Kidney tubule cell (primary cell): ENCODE results near the gene SPATA21.
"Not testable (repeated sequence)": the region's sequence is repeated elsewhere in the genome, so short reads cannot be mapped to it uniquely, and the experiment has no call there.

Experiments
- DNase-seq: peaks from one replicate; pipeline ENCODE4 v3.0.0-alpha.2; 2018; ENCODE audit warnings: low spot score

Gene SPATA21, protein sequence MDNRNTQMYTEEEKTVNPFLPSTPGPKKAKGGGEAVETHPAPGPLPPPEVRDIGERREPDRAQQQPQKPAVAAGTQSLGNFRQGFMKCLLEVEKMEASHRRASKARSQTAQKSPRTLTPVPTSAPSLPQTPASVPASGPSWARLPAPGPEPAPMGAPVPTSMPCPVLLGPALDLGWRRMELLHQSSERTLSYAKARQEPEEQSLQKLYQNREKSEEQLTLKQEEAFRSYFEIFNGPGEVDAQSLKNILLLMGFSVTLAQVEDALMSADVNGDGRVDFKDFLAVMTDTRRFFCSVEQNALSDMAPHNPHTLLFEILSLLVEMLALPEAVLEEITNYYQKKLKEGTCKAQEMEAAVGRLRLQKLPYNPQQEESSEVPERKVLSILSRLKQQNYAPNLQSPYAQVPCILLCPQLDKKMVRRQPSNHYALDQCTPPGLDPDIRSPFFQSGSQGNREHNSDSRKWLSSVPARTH

DNA sequence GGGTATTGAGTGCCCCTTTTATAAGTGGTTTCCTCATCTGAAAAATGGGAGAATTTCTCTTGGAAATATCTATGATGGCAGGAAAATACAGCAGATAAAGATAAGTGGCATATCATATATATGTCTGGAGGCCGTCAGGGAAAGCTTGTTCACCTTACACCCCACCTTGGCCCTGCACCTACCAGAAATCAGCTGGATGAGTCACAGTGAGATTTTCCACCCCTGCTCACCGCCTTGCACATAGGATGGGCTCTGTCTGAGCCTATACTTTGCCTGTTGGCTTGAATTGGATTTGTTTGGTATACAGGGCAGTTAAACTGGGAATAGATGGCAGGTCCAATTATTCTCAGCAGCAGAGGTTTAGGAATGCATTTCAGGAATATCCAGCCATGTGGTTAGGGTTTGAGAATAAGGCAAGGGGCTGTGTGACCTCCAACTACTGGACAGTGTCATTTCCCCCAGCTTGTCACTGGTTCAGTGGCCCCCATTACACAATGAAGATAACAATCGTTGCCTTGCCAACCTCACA is at the start of gene SPATA21:
TSS of gene SPATA21 (minus strand) at position 479 of the 529 bp plus-strand sequence. CDS start 6,053 bp downstream, outside the sequence.
- no peak for DNase-seq

- not testable (repeated sequence) for DNase-seq
These were observed 49.8 kb upstream of the SPATA21 start for GRCh38 chr1:16487011-16487410.

GRCh38 chr1:16486316-16486715 is 49.1 kb upstream of the SPATA21 start:
- DNase-seq = not testable (repeated sequence)

DNA sequence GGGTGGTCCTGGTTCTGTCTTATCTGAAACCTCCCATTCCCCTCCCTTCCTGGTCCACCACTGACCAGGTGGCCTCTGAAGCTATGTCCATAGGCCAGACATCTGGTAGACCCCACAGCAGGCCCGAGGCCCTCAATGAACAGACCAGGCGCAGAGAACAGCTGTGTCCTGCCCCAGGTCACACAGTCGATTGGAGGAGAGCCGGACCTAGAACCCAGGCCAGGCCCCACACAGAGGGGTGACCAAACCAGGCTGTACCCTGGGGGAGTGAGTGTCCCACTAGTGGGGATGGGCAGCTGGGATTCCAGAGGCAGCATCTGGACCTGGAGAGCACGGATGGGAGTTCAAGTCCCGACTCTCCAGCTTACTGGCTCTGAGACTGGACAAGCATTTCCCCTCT is 47.7 kb upstream of the SPATA21 start:
- DNase-seq = no peak

- DNase-seq = no peak
These were observed 47.2 kb upstream of the SPATA21 start for GRCh38 chr1:16484501-16484835.

- DNase-seq = not testable (repeated sequence)
These were observed 46.6 kb upstream of the SPATA21 start for GRCh38 chr1:16483639-16484500.

- not testable (repeated sequence) for DNase-seq
These were observed 45.9 kb upstream of the SPATA21 start for GRCh38 chr1:16483146-16483545.

DNA sequence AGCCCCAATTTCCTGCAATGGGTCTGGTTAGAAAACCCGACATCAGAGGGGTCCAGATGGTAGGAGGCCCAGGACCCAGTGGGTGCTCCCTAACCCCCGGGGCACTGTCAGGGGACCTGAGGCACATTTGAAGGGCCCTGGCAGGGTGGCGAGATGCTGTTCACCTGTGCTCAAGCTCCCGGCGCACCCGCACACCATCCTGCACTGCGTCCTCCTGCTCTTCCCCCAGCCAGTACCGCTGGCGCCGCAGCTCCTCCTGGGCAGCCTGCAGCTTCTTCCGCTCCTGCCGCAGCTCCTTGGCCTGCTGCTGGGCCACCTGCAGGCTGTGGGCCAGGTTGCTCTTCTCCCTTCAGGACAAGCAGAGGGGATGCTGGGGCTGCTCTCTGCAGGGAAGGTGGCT is 40.9 kb upstream of the SPATA21 start:
- no peak for DNase-seq

DNA sequence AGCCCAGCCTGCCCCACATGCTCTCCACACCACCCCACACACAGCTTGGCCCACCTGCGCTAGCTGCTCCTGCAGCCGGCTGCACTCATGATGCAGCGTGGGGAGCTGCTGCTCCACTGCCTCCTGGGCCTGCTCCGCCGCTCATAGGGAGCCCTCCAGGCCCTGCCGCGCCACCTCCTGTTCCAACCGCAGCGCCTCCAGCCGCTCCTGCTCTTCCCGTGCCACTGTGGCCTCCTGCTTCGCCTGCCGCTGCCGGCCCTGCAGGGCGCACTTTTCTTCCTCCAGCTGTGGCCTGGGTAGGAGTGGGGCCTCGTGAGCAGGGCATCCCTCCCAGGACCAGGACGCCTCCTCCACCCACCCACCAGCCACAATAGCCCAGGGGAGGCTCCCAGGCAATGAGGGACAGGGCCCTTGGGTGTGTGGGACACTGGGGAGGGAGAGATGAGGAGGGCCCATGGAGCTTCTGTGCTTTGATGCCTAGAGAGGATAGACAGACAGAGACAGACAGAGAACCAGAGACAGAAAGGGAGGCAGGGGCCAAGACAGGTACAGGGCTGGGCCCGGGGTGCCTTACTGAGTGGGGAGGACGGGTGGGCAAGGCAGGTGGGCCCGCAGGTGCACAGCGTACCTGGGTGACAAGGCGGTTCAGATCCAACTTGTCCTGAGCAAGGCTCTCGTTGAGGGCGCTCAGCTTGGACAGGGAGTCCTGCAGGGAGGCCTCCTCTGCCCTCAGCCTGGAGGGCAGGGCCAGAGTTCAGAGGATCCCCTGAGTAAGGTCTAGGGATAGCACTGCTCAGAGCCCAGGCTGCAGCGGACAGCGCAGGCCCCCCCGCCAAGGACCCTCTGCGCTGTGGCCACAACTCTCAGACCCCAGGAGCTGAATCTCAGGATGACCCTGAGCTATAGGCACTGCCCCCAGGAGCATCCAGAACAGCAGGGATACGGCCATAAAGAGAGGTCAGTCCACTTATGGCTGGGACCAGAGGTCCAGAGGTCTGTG is 38.8 kb upstream of the SPATA21 start:
- not testable (repeated sequence) for DNase-seq

DNA sequence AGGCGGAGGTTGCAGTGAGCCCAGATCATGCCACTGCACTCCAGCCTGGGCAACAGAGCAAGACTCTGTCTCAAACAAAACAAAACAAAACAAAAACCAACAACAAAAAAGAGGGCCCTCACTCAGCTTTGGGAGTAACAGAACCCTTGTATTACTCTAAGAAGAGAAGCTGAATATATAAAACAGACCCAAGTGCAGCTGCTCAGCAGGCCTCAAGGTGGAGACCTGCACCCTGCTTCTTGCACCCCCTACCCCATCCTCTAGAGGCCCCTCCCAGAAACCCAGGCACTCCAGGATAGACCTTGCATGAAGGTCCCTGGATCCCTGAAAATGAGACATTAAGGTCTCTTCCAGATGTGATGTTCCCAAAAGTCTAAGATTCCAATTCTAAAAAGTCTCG is 37.7 kb upstream of the SPATA21 start:
- DNase-seq = not testable (repeated sequence)

- no peak for DNase-seq
These were observed 37.1 kb upstream of the SPATA21 start for GRCh38 chr1:16474166-16474800.

- no peak for DNase-seq
These were observed 31.3 kb upstream of the SPATA21 start for GRCh38 chr1:16468558-16468957.

GRCh38 chr1:16464917-16465625 is 27.8 kb upstream of the SPATA21 start:
- DNase-seq = no peak

- DNase-seq = no peak
These were observed 25.6 kb upstream of the SPATA21 start for GRCh38 chr1:16462773-16463330.

DNA sequence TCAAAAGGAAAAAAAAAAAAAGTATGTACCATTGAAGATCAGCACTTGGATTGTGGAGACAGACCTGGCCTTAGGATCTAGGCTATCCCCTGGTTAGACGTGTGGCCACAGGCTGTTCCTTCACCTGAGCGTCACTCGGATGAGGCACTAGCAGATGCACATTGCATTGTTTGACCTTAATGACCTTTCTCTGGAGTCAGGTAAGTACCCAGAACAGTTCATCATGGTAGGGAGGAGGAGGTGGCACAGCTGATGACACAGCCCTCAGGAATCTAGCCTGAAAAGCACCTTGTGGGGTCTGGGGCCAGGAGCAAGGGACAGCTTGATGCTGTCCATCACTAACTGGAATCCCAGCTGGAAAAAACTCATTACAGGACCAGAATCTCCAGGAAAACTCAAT is 24.5 kb upstream of the SPATA21 start:
- DNase-seq = peak; percentile 66

DNA sequence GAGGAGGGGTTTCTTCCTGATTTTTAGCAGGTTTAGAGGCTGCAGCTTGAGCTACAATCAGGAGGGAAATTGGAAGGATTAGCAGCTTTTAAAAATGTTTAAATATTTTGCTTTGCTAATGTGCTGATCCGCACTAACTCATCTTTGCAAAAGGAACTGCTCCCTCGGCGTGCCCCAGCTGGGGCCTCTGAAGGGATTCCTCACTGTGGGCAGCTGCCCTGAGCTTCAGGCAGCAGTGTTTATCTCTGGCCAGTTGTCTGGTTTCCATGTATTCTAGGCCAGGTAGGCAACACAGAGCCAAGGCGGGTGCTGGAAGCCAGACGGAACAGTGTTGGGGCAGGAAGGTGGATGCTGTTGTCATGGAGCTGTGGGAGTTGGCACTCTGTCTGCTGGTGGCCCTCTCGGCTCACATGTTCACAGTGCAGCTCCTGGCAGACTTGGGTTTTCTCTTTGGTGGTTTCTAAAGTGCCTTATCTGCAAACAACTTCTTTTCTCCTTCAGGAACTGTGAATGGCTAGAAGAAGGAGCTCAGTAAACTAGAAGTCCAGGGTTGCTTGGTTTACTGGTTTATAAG is 22.2 kb upstream of the SPATA21 start:
- DNase-seq = no peak

DNA sequence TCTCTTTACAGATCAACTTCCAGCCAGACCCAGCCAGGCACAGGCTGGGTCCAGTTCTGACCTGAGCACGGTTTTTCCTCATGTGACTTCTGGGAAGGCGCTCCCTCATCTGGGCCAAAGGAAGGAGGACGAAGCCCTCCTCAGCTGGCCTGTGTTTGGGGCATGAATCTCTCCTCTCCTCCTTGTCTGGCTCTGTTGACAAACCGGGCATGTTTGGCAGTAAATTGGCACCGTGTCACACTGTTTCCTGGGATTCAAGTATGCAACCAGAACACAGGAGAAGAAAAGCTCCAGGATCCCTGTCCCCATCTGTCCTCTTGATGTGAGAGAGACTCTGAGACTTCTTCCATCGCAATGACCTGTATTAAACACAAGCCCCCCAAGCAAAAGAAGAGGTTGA is 21.6 kb upstream of the SPATA21 start:
- no peak for DNase-seq

- DNase-seq = not testable (repeated sequence)
These were observed 18.9 kb upstream of the SPATA21 start for GRCh38 chr1:16456151-16456550.

DNA sequence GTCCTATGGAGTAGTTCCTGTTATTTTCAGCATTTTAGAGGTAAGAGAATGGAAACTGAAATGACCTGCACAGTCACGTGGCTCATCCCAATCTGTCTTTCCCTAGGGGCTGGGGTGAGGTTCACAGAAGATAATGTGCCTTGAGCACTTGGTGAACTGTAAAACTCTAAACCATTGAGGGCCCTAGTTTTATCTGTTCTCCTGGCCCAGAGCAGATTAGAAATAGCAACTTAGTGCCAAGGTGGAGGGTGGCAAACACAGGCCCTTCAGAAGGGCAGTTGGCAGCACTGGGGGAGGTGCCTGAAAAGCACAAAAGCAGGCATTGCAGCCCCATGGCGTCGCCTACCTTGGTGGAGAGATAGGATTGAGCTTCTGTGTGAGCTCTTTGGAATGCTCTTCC is 17.7 kb upstream of the SPATA21 start:
- not testable (repeated sequence) for DNase-seq
